ENCODE results near the gene LTB4R2.
"Not testable (repeated sequence)": the region's sequence is repeated elsewhere in the genome, so short reads cannot be mapped to it uniquely, and the experiment has no call there.

Gene LTB4R2

GRCh38 chr14:24340606-24341005, 30.7 kb downstream of the LTB4R2 start:
- DNase-seq, result no peak

GRCh38 chr14:24342889-24343288, 32.9 kb downstream of the LTB4R2 start:
- DNase-seq, result no peak

GRCh38 chr14:24343795-24344660, 34.1 kb downstream of the LTB4R2 start:
- DNase-seq, result no peak

- no peak for DNase-seq
These were observed 37.2 kb downstream of the LTB4R2 start for GRCh38 chr14:24347134-24347533.

- DNase-seq, result no peak
These were observed 38.2 kb downstream of the LTB4R2 start for GRCh38 chr14:24348186-24348585.

- no peak for DNase-seq
These were observed 39.8 kb downstream of the LTB4R2 start for GRCh38 chr14:24349742-24350141.

- no peak for DNase-seq
These were observed 41.6 kb downstream of the LTB4R2 start for GRCh38 chr14:24351517-24351916.

GRCh38 chr14:24353559-24354481, 43.9 kb downstream of the LTB4R2 start:
- no peak for DNase-seq

- not testable (repeated sequence) for DNase-seq
These were observed 44.5 kb downstream of the LTB4R2 start for GRCh38 chr14:24354482-24354825.

GRCh38 chr14:24355009-24355408, 45.1 kb downstream of the LTB4R2 start:
- DNase-seq, result no peak

- no peak for DNase-seq
These were observed 46.3 kb downstream of the LTB4R2 start for GRCh38 chr14:24356208-24356607.

- no peak for DNase-seq
These were observed 50.3 kb downstream of the LTB4R2 start for GRCh38 chr14:24360281-24360680.

GRCh38 chr14:24361326-24361725, 51.4 kb downstream of the LTB4R2 start:
- no peak for DNase-seq

Data from activated CD8-positive, alpha-beta memory T cell treated with anti-CD3 and anti-CD28 coated beads for 24 hours (primary cell).